ENCODE data around the gene CPEB3. TPM values are rescaled to one million over a fixed set of nuclear protein-coding genes. Genes with fewer than 3 reads are reported as not detected.

CPEB3 gene
- total RNA-seq, 1 donor from 2014 or later: 5.1 TPM

DNA sequence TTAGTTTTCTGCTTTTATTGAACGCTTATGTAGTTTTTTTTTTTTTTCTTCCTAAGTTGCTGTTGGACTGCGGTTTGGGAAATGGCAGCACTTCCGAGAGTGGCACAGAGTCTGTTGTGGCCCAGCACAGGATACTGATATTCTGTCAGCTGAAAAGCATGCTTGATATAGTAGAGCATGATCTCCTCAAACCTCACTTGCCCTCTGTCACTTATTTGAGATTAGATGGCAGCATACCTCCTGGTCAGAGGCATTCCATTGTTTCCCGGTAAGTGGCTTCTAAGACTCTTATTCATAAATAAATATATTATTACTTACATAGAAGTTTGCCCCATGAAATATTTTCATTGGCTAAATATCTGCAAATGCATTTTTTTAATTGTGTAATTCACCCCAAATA is 266.2 kb downstream of the CPEB3 start:
- ATAC-seq: no peak

DNA sequence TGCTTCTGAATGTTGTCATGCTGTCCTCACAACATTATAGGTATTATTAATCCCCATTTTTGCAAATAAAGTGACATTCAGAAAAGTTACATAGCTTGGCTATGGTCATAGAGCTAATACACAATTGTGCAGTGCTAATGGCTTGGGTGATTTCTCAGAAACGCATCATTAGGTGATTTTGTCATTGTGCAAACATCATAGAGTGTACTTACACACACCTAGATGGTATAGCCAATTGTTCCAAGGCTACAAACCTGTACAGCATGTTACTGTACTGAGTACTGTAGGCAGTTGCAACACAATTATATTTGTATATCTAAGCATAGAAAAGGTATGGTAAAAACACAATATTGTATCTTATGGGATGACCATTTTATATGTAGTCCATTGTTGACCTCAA is 276.3 kb downstream of the CPEB3 start:
- peak; percentile 79 for ATAC-seq

DNA sequence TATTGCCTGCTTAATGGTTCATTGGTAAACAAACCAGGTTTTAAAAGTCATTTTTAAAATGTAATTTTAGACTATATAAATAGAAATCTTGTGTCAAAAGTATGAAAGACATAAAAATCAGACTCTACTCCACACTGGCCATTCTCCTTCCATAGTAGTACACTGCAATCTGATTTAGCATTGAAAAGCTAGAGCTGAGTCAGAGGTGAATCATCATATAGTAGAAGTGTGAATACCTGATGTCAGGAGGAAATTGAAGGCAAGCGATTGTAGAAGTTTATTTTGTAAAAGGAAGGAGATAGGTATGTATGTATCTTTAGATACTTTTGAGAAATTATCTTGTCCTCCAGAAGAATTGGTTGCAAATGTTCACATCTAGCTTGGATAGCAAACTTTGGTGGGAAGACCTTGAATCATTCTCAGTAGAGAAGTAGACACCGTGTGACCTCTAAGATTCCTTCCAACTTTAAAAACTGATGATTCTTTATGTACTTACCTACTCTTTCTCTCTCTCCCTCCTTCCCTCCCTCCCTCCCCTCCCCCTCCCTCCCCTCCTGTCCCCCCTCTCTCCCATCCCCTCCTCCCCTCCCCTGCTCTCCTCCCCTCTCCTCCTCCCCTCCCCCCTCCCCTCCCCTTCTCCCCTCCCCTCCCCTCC is 279.2 kb downstream of the CPEB3 start:
- ATAC-seq: peak; percentile 91

DNA sequence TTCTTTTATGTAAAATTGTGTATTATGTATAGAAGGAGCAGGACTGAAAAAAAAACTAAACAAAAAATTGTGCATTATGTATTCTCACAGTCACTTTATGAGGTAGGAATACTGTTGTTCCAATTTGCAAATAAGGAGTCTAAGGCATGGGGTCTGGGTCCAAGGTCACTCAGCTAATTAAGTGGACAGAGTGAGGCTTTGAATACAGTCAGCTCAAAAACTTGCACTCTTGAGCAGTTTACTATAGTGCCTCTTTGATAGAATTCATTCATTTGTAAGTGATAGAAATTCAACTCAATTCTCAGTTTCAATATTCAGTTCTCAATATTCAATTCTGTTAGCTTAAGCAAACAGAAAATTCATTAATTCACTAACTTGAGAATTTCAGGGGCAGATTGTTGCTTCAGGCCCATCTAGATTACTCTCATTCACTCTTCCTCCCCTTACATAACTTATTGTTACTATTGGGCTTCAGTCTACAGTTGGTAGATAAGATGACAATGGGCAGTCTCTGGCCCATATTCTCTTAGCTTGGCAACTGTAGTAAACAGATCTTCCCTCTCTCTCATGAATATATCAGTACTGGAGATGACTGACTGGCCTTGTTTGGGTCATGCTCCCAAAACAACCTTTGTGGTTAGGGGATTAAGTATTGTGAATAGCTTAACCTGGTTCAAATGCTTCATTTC is 280.7 kb downstream of the CPEB3 start:
- no peak for ATAC-seq

DNA sequence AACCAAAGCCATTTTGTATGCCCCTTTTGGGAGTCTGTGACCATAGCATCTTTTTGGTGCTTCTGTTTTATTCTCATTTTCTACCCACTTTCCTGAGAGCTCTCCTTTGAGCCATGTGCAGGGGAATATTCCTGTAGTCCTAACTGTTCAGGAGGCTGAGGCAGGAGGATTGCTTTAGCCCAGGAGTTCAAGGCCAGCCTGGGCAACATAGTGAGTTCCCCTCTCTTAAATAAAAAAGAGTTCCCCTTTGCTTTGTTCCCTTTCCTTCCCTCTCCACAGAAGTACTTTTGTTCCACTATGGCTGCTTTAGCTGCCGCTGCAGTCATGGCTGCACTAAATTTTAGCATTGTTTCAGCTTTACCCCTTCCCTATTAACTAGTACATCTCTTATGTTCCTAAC is 281.4 kb downstream of the CPEB3 start:
- no peak for ATAC-seq

DNA sequence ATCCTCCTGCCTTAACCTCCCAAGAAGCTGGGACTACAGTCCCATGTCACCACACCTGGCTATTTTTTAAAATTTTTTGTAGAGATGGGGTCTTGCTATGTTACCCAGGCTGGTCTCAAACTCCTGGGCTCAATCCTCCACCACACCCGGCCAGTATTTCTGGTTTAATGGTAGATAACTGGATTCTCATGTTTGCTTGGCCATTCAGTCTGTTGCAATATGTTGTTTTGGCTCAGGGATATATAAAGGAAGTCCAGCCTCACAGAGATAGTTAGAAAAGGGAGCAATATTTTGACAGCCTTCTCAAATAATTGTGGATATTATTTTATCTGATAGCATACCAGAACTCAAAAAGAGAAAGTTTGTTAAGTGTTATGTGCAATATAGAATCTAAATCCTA is 284.9 kb downstream of the CPEB3 start:
- ATAC-seq: no peak

DNA sequence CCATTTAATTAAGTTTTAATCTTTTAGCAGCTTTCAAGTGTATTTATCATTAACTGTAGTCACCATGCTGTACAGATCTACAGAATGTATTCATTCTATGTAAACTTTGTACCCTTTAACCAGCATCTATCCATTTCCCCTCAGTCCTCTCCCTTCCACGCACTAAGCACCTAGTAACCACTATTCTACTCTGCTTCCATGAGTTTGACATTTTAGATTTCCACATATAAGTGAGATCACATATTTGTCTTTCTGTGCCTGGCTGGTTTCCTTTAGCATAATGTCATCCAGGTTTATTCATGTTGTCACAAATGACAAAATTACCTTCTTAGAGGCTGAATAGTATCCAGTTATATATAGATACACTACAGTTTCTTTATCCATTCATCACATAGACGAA is 287.6 kb downstream of the CPEB3 start:
- ATAC-seq: no peak

DNA sequence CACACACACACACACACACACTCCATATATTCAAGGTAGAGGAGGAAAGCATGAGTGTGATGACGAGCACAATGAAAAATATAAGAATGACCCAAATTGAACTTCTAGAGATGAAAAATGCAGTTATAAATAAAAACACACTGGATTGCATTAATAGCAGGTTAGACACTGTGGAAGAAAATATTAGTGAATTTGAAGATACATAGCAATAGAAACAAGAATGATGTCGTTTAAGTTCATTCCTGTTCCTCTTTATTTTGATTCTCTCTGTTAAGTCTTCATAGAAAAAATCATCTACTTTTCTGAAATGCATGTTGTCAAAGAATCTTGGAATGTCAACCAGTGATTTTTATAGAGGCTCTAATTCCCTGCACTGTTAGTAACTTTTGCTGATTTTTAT is 288.9 kb downstream of the CPEB3 start:
- ATAC-seq: no peak

DNA sequence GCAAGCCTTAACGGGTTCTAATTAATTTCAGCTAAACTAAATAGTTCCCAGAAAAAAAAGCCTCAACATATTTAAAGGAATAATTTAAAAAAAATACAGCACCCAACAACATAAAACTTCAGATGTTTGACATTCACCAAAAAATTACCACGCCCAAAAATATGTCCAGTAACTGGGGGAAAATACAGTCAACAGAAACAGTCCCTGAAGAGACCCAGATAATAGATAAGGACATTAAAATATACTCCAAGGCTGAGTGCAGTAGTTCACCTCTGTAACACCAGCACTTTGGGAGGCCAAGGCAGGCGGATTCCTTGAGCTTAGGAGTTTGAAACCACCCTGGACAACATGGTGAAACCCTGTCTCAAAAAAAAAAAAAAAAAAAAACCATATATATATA is 289.3 kb downstream of the CPEB3 start:
- ATAC-seq: no peak

Other genes starting within 250 kb of the CPEB3 start
- 42.9 TPM for gene MARCHF5, start 89 bp upstream of the CPEB3 start, total RNA-seq

All from esophagus mucosa (tissue), 1 donor.